Measurements from ENCODE around the gene MMP25.
"Not testable (repeated sequence)": the region's sequence is repeated elsewhere in the genome, so short reads cannot be mapped to it uniquely, and the experiment has no call there.

Gene MMP25

GRCh38 chr16:3055734-3056115 is 9.4 kb downstream of the MMP25 start:
- not testable (repeated sequence) for DNase-seq (ENCODE audit: low read depth)

DNA sequence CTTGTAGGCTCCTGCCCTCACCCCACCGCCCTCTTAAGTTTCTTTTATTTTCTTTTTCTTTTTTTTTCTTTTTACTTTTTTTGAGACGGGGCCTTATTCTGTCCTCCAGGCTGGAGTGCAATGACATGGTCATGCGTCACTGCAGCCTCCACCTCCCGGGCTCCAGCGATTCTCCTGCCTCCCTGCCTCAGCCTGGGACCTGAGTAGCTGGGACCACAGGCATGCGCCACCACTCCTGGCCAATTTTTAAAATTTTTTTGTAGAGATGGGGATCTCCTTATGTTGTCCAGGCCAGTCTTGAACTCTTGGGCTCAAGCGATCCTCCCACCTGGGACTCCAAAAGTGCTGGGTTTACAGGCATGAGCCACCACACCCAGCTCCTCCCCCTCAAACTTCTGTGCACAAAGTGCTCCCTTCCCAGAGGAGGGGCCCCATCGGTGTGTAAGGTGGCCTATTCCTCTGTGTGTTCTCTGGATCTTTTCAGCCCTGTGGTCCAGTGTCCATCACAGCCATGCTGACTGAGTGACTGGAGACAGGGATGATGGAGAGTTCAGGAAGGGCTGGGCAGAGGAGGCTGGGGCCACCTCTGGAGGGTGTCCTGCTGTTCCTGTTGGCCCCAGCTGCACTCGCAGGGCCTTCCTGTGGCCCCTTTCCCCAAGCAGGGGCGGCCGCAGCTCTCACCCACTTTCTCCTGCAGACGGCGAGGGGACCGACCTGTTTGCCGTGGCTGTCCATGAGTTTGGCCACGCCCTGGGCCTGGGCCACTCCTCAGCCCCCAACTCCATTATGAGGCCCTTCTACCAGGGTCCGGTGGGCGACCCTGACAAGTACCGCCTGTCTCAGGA is 10.2 kb downstream of the MMP25 start:
- no peak for DNase-seq (ENCODE audit: low read depth)

DNA sequence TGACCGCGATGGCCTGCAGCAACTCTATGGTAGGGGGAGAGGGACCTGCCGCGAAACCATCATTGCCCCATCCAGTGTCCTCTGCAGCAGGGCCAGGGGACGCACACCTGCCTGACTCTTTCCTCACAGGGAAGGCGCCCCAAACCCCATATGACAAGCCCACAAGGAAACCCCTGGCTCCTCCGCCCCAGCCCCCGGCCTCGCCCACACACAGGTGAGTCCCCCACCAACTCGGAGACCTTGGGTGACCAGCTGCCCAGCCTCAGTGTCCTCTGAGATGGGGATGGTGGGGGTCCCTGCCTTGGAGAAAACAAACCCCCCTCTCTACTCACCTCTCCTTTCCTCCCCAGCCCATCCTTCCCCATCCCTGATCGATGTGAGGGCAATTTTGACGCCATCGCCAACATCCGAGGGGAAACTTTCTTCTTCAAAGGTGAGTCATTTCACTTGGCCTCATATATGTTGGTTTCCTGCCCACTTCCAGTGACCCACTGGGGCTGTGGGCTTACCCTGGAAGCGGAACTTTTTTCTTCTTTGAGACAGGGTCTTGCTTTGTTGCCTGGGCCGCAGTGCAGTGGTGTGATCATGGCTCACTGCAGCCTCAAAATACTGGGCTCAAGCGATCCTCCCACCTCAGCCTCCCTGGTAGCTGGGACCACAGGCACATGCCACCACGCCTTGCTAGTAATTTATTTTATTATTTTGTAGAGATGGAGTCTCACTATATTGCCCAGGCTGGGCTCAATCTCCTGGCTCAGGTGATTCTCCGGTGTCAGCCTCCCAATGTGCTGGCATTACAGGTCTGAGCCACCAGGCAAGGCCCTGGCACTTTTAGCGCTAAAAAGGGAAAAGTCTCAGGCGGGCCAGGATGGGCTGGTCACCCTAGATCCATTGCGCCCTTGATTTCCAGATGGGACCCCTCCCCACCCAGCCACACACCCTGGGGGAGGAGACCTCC is 11.1 kb downstream of the MMP25 start:
- no peak for DNase-seq (ENCODE audit: low read depth)

DNA sequence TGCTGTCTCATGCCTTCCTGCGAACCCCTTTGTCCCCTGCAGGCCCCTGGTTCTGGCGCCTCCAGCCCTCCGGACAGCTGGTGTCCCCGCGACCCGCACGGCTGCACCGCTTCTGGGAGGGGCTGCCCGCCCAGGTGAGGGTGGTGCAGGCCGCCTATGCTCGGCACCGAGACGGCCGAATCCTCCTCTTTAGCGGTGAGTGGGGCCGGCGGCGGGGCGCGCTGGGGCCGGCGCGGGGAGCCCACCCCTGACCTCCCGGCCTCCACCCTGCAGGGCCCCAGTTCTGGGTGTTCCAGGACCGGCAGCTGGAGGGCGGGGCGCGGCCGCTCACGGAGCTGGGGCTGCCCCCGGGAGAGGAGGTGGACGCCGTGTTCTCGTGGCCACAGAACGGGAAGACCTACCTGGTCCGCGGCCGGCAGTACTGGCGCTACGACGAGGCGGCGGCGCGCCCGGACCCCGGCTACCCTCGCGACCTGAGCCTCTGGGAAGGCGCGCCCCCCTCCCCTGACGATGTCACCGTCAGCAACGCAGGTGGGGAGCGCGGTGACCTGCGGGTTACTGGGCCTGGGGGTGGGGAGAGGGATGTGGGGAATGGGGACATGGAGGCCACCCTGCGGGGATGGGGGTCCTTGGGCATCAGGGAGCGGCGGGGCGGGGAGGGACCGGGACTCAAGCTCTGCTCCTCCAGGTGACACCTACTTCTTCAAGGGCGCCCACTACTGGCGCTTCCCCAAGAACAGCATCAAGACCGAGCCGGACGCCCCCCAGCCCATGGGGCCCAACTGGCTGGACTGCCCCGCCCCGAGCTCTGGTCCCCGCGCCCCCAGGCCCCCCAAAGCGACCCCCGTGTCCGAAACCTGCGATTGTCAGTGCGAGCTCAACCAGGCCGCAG is 12.0 kb downstream of the MMP25 start:
- no peak for DNase-seq (ENCODE audit: low read depth)

GRCh38 chr16:3059041-3059722 is 12.8 kb downstream of the MMP25 start:
- DNase-seq (ENCODE audit: low read depth): peak; percentile 73

GRCh38 chr16:3059723-3060242 is 13.4 kb downstream of the MMP25 start:
- DNase-seq (ENCODE audit: low read depth): no peak

DNA sequence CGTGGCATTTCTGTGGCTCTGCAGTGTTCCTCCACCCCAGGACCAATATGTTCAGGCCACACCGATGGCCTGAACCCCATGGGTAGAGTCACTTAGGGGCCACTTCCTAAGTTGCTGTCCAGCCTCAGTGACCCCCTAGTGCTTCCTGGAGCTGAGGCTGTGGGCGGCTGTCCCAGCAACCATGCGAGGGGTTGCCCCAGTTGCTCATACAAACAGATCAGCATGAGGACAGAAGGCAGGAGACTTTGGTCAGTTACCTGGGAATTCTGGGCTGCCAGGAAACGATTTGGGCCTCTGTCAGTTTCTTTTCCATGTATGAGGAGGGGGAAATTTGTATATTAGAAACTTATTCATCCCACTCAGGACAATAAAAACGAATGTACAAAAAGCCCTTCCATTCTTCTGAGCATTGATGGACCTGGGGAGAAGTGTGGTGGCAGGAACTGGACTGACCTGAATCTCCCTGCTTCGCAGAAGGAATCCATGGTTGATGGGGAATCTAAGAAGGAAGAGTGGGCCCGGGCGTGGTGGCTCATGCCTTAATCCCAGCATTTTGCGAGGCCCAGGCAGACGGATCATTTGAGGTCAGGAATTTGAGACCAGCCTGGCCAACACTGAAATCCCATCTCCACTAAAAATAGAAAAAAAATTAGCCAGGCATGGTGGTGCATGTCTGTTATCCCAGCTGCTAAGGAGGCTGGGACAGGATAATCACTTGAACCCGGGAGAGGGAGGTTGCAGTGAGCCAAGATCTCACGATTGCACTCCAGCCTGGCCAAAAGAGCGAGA is 14.2 kb downstream of the MMP25 start:
- no peak for DNase-seq (ENCODE audit: low read depth)

GRCh38 chr16:3062553-3062952 is 16.2 kb downstream of the MMP25 start:
- DNase-seq (ENCODE audit: low read depth): no peak

DNA sequence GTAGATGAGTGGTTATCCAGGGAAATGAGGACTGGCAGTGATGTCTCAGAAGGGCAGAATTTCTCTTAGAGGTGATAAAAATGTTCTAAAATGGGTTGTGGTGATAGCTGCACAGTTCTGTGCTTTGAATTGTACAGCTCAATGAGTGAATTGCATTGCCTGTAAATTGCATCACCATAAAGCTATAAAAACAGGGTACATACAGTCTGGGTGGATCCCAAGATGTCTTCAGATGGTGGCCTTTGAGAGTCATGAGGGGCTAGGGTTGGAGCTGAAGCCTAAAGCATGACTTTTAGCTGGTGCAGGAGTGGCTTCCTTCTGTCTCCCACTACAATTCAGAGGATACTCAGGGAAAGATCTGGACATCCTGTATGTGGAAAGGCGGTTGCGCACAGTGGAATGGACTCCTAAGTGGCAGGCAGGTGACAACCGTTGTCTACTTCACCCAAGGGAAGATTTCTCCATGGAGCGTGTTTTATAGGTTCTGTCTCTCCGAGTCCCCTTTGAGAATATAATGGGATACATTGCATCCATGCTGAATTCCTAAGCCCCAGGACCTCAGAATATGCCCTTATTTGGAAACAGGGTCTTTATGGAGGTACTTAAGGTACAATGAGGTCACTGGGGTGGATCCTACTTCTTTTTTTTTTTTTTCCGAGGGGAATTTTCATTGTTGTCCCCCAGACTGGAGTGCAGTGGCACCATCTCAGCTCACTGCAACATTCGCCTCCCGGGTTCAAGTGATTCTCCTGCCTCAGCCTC is 17.4 kb downstream of the MMP25 start:
- no peak for DNase-seq (ENCODE audit: low read depth)

DNA sequence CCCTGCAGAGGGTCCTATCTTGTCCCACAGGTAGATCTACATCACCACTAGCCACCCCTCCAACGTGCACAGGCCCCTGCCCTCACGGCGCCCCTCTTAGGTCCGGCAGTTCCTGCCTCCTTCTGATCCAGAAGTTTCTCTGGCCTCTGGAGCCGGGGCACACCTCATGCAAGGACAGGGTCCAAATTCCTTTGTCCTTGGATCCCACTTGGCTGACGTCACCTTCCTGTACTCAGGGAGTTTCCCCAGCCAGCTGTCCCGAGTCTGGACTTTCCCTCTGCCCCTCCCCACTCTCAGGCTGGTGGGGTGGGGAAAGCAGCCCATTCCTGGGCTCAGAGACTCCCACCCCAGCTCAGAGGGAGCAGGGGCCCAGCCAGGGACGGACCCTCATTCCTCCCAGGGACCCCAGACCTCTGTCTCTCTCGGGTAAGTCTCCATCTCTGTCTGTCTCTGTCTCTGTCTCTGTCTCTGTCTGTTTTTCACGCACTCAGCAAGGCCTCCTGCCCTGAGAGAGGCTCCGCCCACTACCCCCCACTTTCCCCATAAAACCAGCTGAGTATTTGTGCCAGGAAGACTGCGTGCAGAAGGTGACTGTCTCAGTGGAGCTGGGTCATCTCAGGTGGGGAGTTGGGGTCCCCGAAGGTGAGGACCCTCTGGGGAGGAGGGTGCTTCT is 18.8 kb downstream of the MMP25 start, which contains the start of gene IL32:
IL32 (plus strand) TSS at position 572 of the 673 bp plus-strand sequence. CDS start 172 bp downstream, outside the sequence.
- peak; percentile 63 for DNase-seq (ENCODE audit: low read depth)

- DNase-seq (ENCODE audit: low read depth): no peak
These were observed 19.5 kb downstream of the MMP25 start for GRCh38 chr16:3065742-3066439.

DNA sequence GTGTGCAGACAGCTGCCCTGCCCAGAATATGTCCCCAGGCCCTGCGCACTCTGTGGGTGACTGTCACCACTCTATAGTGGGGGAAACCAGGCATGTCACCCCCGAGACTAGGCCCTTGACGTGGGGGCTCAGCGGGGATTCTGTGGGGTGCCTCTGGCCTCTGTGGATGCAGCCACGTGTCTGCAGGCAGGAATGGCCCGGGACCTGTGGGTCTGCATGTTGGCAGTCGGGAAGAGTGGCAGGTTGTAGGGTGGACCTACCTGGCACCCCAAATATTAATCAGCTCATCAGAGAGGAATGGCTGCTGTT is 20.0 kb downstream of the MMP25 start:
- no peak for DNase-seq (ENCODE audit: low read depth)

- no peak for DNase-seq (ENCODE audit: low read depth)
These were observed 22.1 kb downstream of the MMP25 start for GRCh38 chr16:3068487-3068886.

DNA sequence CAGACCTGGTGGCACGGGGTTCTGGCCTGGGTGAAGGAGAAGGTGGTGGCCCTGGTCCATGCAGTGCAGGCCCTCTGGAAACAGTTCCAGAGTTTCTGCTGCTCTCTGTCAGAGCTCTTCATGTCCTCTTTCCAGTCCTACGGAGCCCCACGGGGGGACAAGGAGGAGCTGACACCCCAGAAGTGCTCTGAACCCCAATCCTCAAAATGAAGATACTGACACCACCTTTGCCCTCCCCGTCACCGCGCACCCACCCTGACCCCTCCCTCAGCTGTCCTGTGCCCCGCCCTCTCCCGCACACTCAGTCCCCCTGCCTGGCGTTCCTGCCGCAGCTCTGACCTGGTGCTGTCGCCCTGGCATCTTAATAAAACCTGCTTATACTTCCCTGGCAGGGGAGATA is 22.8 kb downstream of the MMP25 start:
- not testable (repeated sequence) for DNase-seq (ENCODE audit: low read depth)

DNA sequence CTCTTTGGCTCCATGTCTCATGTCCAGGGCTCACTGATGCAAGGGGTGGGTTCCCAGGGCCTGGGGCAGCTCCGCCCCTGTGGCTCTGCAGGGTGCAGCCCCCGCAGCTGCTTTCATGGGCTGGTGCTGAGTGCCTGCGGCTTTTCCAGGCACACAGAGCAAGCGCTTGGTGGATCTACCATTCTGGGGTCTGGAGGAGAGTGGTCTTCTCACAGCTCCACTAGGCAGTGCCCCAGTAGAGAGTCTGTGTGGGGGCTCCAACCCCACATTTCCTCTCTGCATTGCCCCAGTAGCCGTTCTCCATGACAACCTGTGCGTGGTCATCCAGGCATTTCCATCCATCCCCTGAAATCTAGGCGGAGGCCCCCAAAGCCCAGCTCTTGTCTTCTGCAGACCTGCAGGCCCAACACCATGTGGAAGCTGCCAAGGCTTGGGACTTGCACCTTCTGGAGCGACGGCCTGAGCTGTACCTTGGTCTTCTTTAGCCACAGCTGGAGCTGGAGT is 24.3 kb downstream of the MMP25 start:
- DNase-seq (ENCODE audit: low read depth): no peak

- DNase-seq (ENCODE audit: low read depth): no peak
These were observed 25.3 kb downstream of the MMP25 start for GRCh38 chr16:3071655-3072054.

DNA sequence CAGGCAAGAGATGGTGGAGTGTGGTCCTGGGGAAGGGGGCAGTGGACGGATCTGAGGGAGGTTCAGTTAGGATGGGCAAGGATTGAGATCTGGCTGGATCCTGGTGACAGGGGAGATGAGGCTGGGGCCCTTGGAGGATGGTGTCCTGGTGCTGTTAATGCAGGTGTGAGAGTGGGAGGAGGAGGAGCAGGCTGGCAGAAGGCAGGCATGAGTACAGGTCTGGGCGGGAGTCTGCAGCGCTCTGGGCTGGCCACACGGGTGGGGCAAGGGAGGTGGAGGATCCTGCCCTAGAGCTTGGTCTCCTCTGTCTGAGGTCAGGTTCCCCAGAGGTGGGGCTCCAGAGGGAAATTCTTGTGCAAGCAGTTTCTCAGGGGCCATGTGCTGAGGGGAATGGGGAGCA is 25.8 kb downstream of the MMP25 start:
- DNase-seq (ENCODE audit: low read depth): not testable (repeated sequence)
